ENCODE measurements around the gene KDM2B. TPM values are rescaled to one million over a fixed set of nuclear protein-coding genes. Genes with fewer than 3 reads are reported as not detected.

The KDM2B gene
- polyA plus RNA-seq, 2 of the 4 experiments (the other 2 are of a cell fraction) = 10.4 to 18.4 TPM

GRCh38 chr12:121490401-121491281, 90.2 kb downstream of the KDM2B start:
- no peaks in the 10 kb centered on the region for H3K9me3 ChIP-seq
- ATAC-seq (no peak; a peak in 1 of 6 replicates), DNase-seq (ENCODE audit: low read depth in 1 of 2, low spot score in 1 of 2) (no peak), FAIRE-seq (no peak)
- H3K4me3 ChIP-seq = no peak overlapping the region
- H3K27ac ChIP-seq = no peak overlapping the region
- H3K4me2 ChIP-seq = no peak overlapping the region
- POLR2A ChIA-PET = no interaction called here
- no peaks in the 10 kb centered on the region for H3K4me1 ChIP-seq
- 81% methylated on average over 15 of the region's 15 CpGs for WGBS (ENCODE audit: missing lambda C conversion rate)
- TF ChIP-seq, protein P1, sequence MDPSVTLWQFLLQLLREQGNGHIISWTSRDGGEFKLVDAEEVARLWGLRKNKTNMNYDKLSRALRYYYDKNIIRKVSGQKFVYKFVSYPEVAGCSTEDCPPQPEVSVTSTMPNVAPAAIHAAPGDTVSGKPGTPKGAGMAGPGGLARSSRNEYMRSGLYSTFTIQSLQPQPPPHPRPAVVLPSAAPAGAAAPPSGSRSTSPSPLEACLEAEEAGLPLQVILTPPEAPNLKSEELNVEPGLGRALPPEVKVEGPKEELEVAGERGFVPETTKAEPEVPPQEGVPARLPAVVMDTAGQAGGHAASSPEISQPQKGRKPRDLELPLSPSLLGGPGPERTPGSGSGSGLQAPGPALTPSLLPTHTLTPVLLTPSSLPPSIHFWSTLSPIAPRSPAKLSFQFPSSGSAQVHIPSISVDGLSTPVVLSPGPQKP (IDR thresholded peaks at IDR 0.05; ENCODE audit: low read depth, low read length) = no peak
- TF ChIP-seq CHD4 (IDR thresholded peaks at IDR 0.05; ENCODE audit: borderline replicate concordance) = no peak
- no peak for TF ChIP-seq RAD21 (conservative IDR thresholded peaks at IDR 0.05 in 1 of 2, IDR thresholded peaks at IDR 0.05 in 1 of 2)
- TF ChIP-seq EHF (CRISPR knock-in tag; IDR thresholded peaks at IDR 0.05) = no peak
- TF ChIP-seq, protein P2, sequence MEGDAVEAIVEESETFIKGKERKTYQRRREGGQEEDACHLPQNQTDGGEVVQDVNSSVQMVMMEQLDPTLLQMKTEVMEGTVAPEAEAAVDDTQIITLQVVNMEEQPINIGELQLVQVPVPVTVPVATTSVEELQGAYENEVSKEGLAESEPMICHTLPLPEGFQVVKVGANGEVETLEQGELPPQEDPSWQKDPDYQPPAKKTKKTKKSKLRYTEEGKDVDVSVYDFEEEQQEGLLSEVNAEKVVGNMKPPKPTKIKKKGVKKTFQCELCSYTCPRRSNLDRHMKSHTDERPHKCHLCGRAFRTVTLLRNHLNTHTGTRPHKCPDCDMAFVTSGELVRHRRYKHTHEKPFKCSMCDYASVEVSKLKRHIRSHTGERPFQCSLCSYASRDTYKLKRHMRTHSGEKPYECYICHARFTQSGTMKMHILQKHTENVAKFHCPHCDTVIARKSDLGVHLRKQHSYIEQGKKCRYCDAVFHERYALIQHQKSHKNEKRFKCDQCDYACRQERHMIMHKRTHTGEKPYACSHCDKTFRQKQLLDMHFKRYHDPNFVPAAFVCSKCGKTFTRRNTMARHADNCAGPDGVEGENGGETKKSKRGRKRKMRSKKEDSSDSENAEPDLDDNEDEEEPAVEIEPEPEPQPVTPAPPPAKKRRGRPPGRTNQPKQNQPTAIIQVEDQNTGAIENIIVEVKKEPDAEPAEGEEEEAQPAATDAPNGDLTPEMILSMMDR (IDR thresholded peaks at IDR 0.05) = no peak
- no peak for TF ChIP-seq RCOR1 (IDR thresholded peaks at IDR 0.05; ENCODE audit: low read depth, low read length)
- no peak for TF ChIP-seq CHD2 (IDR thresholded peaks at IDR 0.05; ENCODE audit: low read length, partially characterized antibody)
- TF ChIP-seq, protein P3, sequence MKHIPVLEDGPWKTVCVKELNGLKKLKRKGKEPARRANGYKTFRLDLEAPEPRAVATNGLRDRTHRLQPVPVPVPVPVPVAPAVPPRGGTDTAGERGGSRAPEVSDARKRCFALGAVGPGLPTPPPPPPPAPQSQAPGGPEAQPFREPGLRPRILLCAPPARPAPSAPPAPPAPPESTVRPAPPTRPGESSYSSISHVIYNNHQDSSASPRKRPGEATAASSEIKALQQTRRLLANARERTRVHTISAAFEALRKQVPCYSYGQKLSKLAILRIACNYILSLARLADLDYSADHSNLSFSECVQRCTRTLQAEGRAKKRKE (CRISPR knock-in tag; IDR thresholded peaks at IDR 0.05; ENCODE audit: low read depth) = no peak
- TF ChIP-seq REST (IDR thresholded peaks at IDR 0.05) = no peak
- no peak for TF ChIP-seq SMC3 (IDR thresholded peaks at IDR 0.05)
- TF ChIP-seq RNF2 (IDR thresholded peaks at IDR 0.05; ENCODE audit: borderline replicate concordance, low read depth) = no peak
- no peak for TF ChIP-seq CEBPB (IDR thresholded peaks at IDR 0.05)
- no peak for TF ChIP-seq HOXB13 (CRISPR knock-in tag; IDR thresholded peaks at IDR 0.05; ENCODE audit: low read depth)
- CTCF ChIA-PET = interaction anchor here (0.6 to 11.0 kb wide), 5 partner anchors 9 to 192 kb away, joined by 3 to 79 read pairs (median 35); no protein-coding TSS in a partner anchor

- WGBS (ENCODE audit: missing lambda C conversion rate) = 94% methylated on average over 15 of the region's 16 CpGs
- H3K9me3 ChIP-seq = no peaks in the 10 kb centered on the region
- POLR2A ChIA-PET = no interaction called here
Observed at GRCh38 chr12:121489874-121490273, 90.9 kb downstream of the KDM2B start.

More at GRCh38 chr12:121489874-121490273, 90.9 kb downstream of the KDM2B start:
- TF ChIP-seq FOXS1 (CRISPR knock-in tag; IDR thresholded peaks at IDR 0.05) (no peak), REST (IDR thresholded peaks at IDR 0.05) (no peak), CEBPB (IDR thresholded peaks at IDR 0.05) (no peak), NFE2L2 (conservative IDR thresholded peaks at IDR 0.05; ENCODE audit: low read length) (no peak), TFCP2L1 (CRISPR knock-in tag; IDR thresholded peaks at IDR 0.05) (no peak), POLR2A (IDR thresholded peaks at IDR 0.05; ENCODE audit: low read length) (no peak)
- TF ChIP-seq, protein P4, sequence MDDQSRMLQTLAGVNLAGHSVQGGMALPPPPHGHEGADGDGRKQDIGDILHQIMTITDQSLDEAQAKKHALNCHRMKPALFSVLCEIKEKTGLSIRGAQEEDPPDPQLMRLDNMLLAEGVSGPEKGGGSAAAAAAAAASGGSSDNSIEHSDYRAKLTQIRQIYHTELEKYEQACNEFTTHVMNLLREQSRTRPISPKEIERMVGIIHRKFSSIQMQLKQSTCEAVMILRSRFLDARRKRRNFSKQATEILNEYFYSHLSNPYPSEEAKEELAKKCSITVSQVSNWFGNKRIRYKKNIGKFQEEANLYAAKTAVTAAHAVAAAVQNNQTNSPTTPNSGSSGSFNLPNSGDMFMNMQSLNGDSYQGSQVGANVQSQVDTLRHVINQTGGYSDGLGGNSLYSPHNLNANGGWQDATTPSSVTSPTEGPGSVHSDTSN (IDR thresholded peaks at IDR 0.05) = no peak
- ATAC-seq = no peak
- H3K4me3 ChIP-seq = no peak overlapping the region
- H3K27ac ChIP-seq = no peak overlapping the region
- no peak for FAIRE-seq
- CTCF ChIA-PET = interaction anchor here (4.7 to 11.0 kb wide), 3 partner anchors 10 to 193 kb away, joined by 35 to 79 read pairs (median 40); no protein-coding TSS in a partner anchor
- no peak overlapping the region for H3K4me2 ChIP-seq
- no peak for DNase-seq (ENCODE audit: low read depth in 1 of 2, low spot score in 1 of 2)
- H3K4me1 ChIP-seq = no peaks in the 10 kb centered on the region
